Breast epithelium (tissue), 4 donors: ENCODE measurements around the gene CCDC9B. TPM values are rescaled to one million over a fixed set of nuclear protein-coding genes. Genes with fewer than 3 reads are reported as not detected.

Experiments
- DNase-seq, 2 donors: peaks; one replicate each; pipeline ENCODE4 v3.0.0-alpha.2; 2019; ENCODE audit warnings: low spot score in 2 of 2
- H3K27ac ChIP-seq, 2 donors: fragments of 200-600 bp; sonication (generic) in 1 of 2; one replicate each; pipeline ENCODE4 v1.5.1; 2016 to 2019; ENCODE audit warnings: mild to moderate bottlenecking in 1 of 2
- H3K27me3 ChIP-seq, 2 donors: fragments of 200-600 bp; sonication (generic) in 1 of 2; one replicate each; pipeline versions ENCODE4 v1.5.1 to v1.6.0; 2017 to 2019; ENCODE audit warnings: control low read depth in 1 of 2, mild to moderate bottlenecking in 1 of 2
- H3K36me3 ChIP-seq: fragments of 200-600 bp; one replicate; pipeline ENCODE4 v1.5.1; 2019
- H3K4me1 ChIP-seq, 2 donors: fragments of 200-600 bp; sonication (generic); one replicate each; pipeline ENCODE4 v1.5.1; 2016 to 2019; ENCODE audit warnings: control low read depth in 1 of 2
- H3K4me3 ChIP-seq, 3 donors: fragments of 200-600 bp; sonication (generic); 1 replicate in 2 of 3; 2 replicates in 1 of 3; pipeline ENCODE4 v1.5.1; 2016 to 2019; ENCODE audit warnings: mild to moderate bottlenecking in 3 of 3, moderate library complexity in 2 of 3
- H3K9me3 ChIP-seq, 2 donors: fragments of 200-600 bp; sonication (generic) in 1 of 2; one replicate each; pipeline ENCODE4 v1.5.1; 2016 to 2019; ENCODE audit warnings: control low read depth in 1 of 2
- CTCF ChIP-seq, 3 donors: fragments of 450-650 bp; IDR thresholded peaks; one replicate each; pipeline ENCODE4 v1.5.1; 2016 to 2017; ENCODE audit warnings: antibody characterized with exemption in 3 of 3, mild to moderate bottlenecking in 3 of 3, moderate library complexity in 3 of 3
- POLR2A ChIP-seq: fragments of 450-650 bp; IDR thresholded peaks from one replicate; pipeline ENCODE4 v1.6.1; 2016; ENCODE audit warnings: antibody characterized with exemption, mild to moderate bottlenecking, moderate library complexity
- POLR2AphosphoS5 ChIP-seq, 3 donors: sonication (generic); formaldehyde crosslinking; IDR thresholded peaks; one replicate each; pipeline ENCODE4 v1.6.1; 2017; ENCODE audit warnings: antibody characterized with exemption in 3 of 3
- intact Hi-C: fragments of 100-400 bp; cut with DNase I; formaldehyde crosslinking; loops from one replicate; pipeline ENCODE4 v1.15.1; 2023; ENCODE audit warnings: low total_unique reads
- total RNA-seq, 3 donors: library from RNA; depleted of rRNA; stranded (reverse); fragments of >200 nt; gene quantifications; one replicate each; pipeline ENCODE4 v1.1.0, GENCODE V29; 2016

CCDC9B gene
- total RNA-seq, 3 donors from 2014 or later = 4.0 to 14.1 (median 9.4) TPM

- H3K27ac ChIP-seq = no peak overlapping the region
Observed at GRCh38 chr15:40328751-40329150, 12.0 kb downstream of the CCDC9B start.

GRCh38 chr15:40328176-40328575 is 12.6 kb downstream of the CCDC9B start:
- H3K27me3 ChIP-seq = no peaks in the 10 kb centered on the region
- no peak overlapping the region for H3K4me3 ChIP-seq
- DNase-seq = no peak
- H3K36me3 ChIP-seq = no peaks in the 10 kb centered on the region
- no peak overlapping the region for H3K27ac ChIP-seq
- no peak for TF ChIP-seq POLR2A
- no peak for TF ChIP-seq CTCF (IDR thresholded peaks at IDR 0.05)
- TF ChIP-seq POLR2AphosphoS5 (IDR thresholded peaks at IDR 0.05) = no peak
- peaks cover 4 to 5% of the 10 kb centered on the region in 2 donors for H3K4me1 ChIP-seq
- intact Hi-C loops = no loop called here
- no peaks in the 10 kb centered on the region for H3K9me3 ChIP-seq

More at GRCh38 chr15:40328751-40329150, 12.0 kb downstream of the CCDC9B start:
- intact Hi-C loops = no loop called here
- Histone ChIP-seq H3K4me3 (no peak overlapping the region), H3K4me1 (peaks cover 4 to 5% of the 10 kb centered on the region in 2 donors), H3K27me3 (no peaks in the 10 kb centered on the region), H3K9me3 (no peaks in the 10 kb centered on the region), H3K36me3 (no peaks in the 10 kb centered on the region)
- TF ChIP-seq POLR2A (no peak), CTCF (IDR thresholded peaks at IDR 0.05) (no peak)
- no peak for DNase-seq

GRCh38 chr15:40327457-40327856 is 13.3 kb downstream of the CCDC9B start:
- Histone ChIP-seq H3K4me3 (no peak overlapping the region), H3K9me3 (no peaks in the 10 kb centered on the region), H3K27ac (no peak overlapping the region), H3K27me3 (no peaks in the 10 kb centered on the region), H3K4me1 (peaks cover 4 to 5% of the 10 kb centered on the region in 2 donors), H3K36me3 (no peaks in the 10 kb centered on the region)
- TF ChIP-seq POLR2A (no peak), CTCF (IDR thresholded peaks at IDR 0.05) (no peak), POLR2AphosphoS5 (IDR thresholded peaks at IDR 0.05) (no peak)
- intact Hi-C loops = no loop called here
- DNase-seq = no peak

- intact Hi-C loops = no loop called here
- Histone ChIP-seq H3K27me3 (no peaks in the 10 kb centered on the region), H3K27ac (peak overlapping the region in 1 of 2 donors; percentile 78), H3K4me3 (peak overlapping the region in 1 of 3 donors; percentile 94), H3K9me3 (no peaks in the 10 kb centered on the region), H3K4me1 (peaks cover 4 to 5% of the 10 kb centered on the region in 2 donors), H3K36me3 (no peaks in the 10 kb centered on the region)
- DNase-seq = no peak
- no peak for TF ChIP-seq POLR2AphosphoS5 (IDR thresholded peaks at IDR 0.05)
- no peak for TF ChIP-seq POLR2A
- TF ChIP-seq CTCF (IDR thresholded peaks at IDR 0.05) = no peak
Observed at GRCh38 chr15:40325700-40326099, 15.0 kb downstream of the CCDC9B start.

- TF ChIP-seq POLR2AphosphoS5 (IDR thresholded peaks at IDR 0.05) (no peak), CTCF (IDR thresholded peaks at IDR 0.05) (no peak), POLR2A (no peak)
- H3K4me3 ChIP-seq = peak overlapping the region; percentile 64 to 94 (median 81)
- no peaks in the 10 kb centered on the region for H3K36me3 ChIP-seq
- no peaks in the 10 kb centered on the region for H3K9me3 ChIP-seq
- DNase-seq = no peak
- H3K27ac ChIP-seq = peak overlapping the region; percentile 21 to 78
- intact Hi-C loops = no loop called here
- H3K27me3 ChIP-seq = no peaks in the 10 kb centered on the region
- peaks cover 4 to 5% of the 10 kb centered on the region in 2 donors for H3K4me1 ChIP-seq
Observed at GRCh38 chr15:40325188-40325587, 15.6 kb downstream of the CCDC9B start.
